Peyer's patch (tissue), 4 donors: ENCODE data around the gene TLR10. TPM values are rescaled to one million over a fixed set of nuclear protein-coding genes. Genes with fewer than 3 reads are reported as not detected.
"Not testable (repeated sequence)": the region's sequence is repeated elsewhere in the genome, so short reads cannot be mapped to it uniquely, and the experiment has no call there.

Source experiments
- DNase-seq, 3 donors: peaks; one replicate each; pipeline ENCODE4 v3.0.0-alpha.2; 2017 to 2019
- H3K27ac ChIP-seq, 4 donors: fragments of 200-600 bp; sonication (generic); one replicate each; pipeline ENCODE4 v1.5.1; 2016 to 2019
- H3K27me3 ChIP-seq, 2 donors: fragments of 200-600 bp; sonication (generic); one replicate each; pipeline ENCODE4 v1.5.1; 2019
- H3K36me3 ChIP-seq, 3 donors: fragments of 200-600 bp; sonication (generic); one replicate each; pipeline ENCODE4 v1.5.1; 2016 to 2019
- H3K4me1 ChIP-seq, 4 donors: fragments of 200-600 bp; sonication (generic); one replicate each; pipeline ENCODE4 v1.5.1; 2016 to 2019
- H3K4me3 ChIP-seq, 4 donors: fragments of 200-600 bp; sonication (generic); 1 replicate in 3 of 4; 2 replicates in 1 of 4; pipeline ENCODE4 v1.5.1; 2016 to 2019; ENCODE audit warnings: mild to moderate bottlenecking in 1 of 4
- H3K9me3 ChIP-seq, 4 donors: fragments of 200-600 bp; sonication (generic); one replicate each; pipeline ENCODE4 v1.5.1; 2016 to 2019; ENCODE audit warnings: mild to moderate bottlenecking in 1 of 4
- POLR2A ChIP-seq, 2 donors: fragments of 450-650 bp; IDR thresholded peaks; one replicate each; pipeline ENCODE4 v1.5.1; 2017; ENCODE audit warnings: antibody characterized with exemption in 2 of 2, mild to moderate bottlenecking in 2 of 2, moderate library complexity in 2 of 2
- total RNA-seq, 4 donors: library from RNA; depleted of rRNA; stranded (reverse); fragments of >200 nt; gene quantifications; one replicate each; pipeline ENCODE4 v1.1.0, GENCODE V29; 2016
- TF ChIP-seq, protein P1 (sequence below), 6 experiments: fragments of 450-650 bp in 4 of 6; fragments of 200-600 bp in 2 of 6; sonication (generic) in 1 of 6; IDR thresholded peaks; one replicate each; pipeline ENCODE4 v1.5.1; 2017 to 2019; ENCODE audit warnings: antibody characterized with exemption in 6 of 6, mild to moderate bottlenecking in 3 of 6, moderate library complexity in 1 of 6

Gene TLR10
- total RNA-seq, 4 donors from 2014 or later = 2.0 to 37.1 TPM; not detected in 2

DNA sequence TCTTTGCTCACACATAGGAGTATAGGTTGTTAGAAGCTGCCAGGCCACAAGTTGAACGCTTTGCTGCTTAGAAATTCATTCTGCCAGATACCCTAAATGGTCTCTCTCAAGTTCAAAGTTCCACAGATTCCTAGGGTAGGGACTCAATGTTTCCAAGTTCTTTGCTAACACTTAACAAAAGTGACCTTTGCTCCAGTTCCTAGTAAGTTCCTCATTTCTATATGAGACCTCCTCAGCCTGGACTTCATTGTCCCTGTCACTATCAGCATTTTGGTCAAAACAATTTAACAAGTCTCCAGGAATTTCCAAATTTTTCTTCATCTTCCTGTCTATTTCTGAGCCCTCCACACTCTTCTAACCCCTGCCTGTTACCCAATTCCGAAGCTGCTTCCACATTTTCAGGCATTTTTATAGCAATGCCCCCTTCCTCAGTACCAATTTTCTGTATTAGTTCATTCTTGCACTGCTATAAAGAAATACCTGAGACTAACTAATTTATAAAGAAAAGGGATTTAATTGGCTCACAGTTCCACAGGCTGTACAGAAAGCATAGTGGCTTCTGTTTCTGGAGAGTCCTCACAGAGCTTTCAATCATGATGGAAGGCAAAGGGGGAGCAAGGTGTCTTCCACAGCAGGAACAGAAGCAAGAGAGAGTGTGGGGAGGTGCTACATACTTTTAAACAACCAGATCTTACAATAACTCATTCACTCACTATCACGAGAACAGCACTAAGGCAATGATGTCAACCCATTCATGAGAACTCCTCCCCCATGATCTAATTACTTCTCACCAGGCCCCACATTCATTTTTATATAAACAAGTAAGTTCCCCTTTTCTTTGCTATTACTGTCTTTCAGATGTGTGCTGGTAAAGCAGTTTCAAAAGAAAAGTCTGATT, 33.3 kb upstream of the TLR10 start:
- Histone ChIP-seq H3K4me1 (peaks cover 0 to 2% (median 0%) of the 10 kb centered on the region in 4 donors), H3K27me3 (no peaks in the 10 kb centered on the region), H3K36me3 (no peaks in the 10 kb centered on the region), H3K9me3 (peaks cover 0 to 4% (median 0%) of the 10 kb centered on the region in 4 donors), H3K27ac (peak overlapping the region in 3 of 4 donors; percentile 56 to 73 (median 64)), H3K4me3 (no peak overlapping the region)
- TF ChIP-seq, protein P1, sequence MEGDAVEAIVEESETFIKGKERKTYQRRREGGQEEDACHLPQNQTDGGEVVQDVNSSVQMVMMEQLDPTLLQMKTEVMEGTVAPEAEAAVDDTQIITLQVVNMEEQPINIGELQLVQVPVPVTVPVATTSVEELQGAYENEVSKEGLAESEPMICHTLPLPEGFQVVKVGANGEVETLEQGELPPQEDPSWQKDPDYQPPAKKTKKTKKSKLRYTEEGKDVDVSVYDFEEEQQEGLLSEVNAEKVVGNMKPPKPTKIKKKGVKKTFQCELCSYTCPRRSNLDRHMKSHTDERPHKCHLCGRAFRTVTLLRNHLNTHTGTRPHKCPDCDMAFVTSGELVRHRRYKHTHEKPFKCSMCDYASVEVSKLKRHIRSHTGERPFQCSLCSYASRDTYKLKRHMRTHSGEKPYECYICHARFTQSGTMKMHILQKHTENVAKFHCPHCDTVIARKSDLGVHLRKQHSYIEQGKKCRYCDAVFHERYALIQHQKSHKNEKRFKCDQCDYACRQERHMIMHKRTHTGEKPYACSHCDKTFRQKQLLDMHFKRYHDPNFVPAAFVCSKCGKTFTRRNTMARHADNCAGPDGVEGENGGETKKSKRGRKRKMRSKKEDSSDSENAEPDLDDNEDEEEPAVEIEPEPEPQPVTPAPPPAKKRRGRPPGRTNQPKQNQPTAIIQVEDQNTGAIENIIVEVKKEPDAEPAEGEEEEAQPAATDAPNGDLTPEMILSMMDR (IDR thresholded peaks at IDR 0.05) = no peak
- no peak for TF ChIP-seq POLR2A (IDR thresholded peaks at IDR 0.05)
- DNase-seq = no peak

DNA sequence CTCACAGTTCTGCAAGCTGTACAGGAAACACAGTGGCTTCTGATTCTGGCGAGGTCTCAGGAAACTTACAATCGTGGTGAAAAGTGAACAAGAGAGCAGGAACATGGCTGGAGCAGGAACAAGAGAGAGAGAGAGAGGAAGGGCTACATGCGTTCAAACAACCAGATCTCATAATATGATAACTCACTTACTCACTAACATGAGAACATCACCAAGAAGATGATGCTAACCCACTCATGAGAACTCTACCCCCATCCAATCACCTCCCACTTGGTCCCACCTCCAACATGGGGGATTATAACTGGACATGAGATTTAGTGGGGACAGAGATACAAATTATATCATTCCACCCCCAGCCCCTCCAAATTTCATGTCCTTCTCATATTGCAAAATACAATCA, 31.6 kb upstream of the TLR10 start:
- peaks cover 0 to 4% (median 0%) of the 10 kb centered on the region in 4 donors for H3K9me3 ChIP-seq
- no peak overlapping the region for H3K4me3 ChIP-seq
- peaks cover 0 to 2% (median 0%) of the 10 kb centered on the region in 4 donors for H3K4me1 ChIP-seq
- no peak for TF ChIP-seq POLR2A (IDR thresholded peaks at IDR 0.05)
- TF ChIP-seq, protein P1 (IDR thresholded peaks at IDR 0.05) = no peak
- peak overlapping the region in 1 of 4 donors; percentile 64 for H3K27ac ChIP-seq
- no peaks in the 10 kb centered on the region for H3K27me3 ChIP-seq
- H3K36me3 ChIP-seq = no peaks in the 10 kb centered on the region
- no peak for DNase-seq

DNA sequence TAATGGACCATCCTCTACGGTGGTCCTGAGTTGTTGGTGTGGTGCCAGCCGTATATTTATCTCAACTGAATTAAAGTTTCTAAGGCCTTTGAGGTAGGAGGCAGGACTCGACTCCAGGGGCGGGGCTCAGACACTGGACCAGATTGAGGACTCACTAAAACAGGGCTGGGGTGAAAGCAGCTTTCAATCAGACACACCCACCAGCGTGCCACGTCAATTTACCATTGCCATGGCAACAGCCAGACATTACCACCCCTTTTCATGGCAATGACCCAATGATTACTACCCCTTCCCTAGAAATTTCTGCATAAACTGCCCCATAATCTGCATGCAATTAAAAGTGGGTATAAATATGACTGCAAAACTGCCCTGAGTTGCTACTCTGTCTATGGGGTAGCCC, 28.5 kb upstream of the TLR10 start:
- H3K4me1 ChIP-seq = peaks cover 0 to 2% (median 0%) of the 10 kb centered on the region in 4 donors
- no peaks in the 10 kb centered on the region for H3K27me3 ChIP-seq
- no peak overlapping the region for H3K4me3 ChIP-seq
- TF ChIP-seq POLR2A (IDR thresholded peaks at IDR 0.05) = no peak
- TF ChIP-seq, protein P1 (IDR thresholded peaks at IDR 0.05) = no peak
- H3K27ac ChIP-seq = no peak overlapping the region
- DNase-seq = no peak
- no peaks in the 10 kb centered on the region for H3K36me3 ChIP-seq
- H3K9me3 ChIP-seq = peaks cover 0 to 4% (median 0%) of the 10 kb centered on the region in 4 donors

DNA sequence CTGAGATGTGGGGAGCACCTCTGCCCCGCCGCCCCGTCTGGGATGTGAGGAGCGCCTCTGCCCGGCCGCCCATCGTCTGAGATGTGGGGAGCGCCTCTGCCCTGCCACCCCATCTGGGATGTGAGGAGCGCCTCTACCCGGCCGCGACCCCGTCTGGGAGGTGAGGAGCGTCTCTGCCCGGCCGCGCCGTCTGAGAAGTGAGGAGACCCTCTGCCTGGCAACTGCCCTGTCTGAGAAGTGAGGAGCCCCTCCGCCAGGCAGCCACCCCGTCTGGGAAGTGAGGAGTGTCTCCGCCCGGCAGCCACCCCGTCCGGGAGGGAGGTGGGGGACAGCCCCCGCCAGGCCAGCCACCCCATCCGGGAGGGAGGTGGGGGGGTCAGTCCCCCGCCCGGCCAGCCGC, 24.7 kb upstream of the TLR10 start:
- H3K27ac ChIP-seq, DNase-seq, H3K27me3 ChIP-seq, H3K9me3 ChIP-seq, H3K4me3 ChIP-seq, H3K36me3 ChIP-seq: not testable (repeated sequence)
- peaks cover 0 to 10% (median 5%) of the 10 kb centered on the region in 4 donors for H3K4me1 ChIP-seq

DNA sequence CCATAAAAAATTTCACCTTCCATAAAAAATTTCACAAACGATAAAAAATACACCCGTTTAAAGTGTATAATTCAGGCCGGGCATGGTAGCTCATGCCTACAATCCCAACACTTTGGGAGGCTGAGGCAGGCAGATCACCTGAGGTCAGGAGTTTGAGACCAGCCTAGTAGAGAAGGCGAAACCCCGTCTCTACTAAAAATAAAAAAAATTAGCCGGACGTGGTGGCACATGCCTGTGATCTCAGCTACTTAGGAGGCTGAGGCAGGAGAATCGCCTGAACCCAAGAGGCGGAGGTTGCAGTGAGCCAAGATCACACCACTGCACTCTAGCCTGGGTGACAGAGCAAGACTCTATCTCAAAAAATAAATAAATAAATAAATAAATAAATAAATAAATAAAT, 23.5 kb upstream of the TLR10 start:
- H3K27ac ChIP-seq = peak overlapping the region in 3 of 4 donors; percentile 66 to 81 (median 69)
- not testable (repeated sequence) for H3K27me3 ChIP-seq, H3K4me3 ChIP-seq, H3K36me3 ChIP-seq, DNase-seq, H3K9me3 ChIP-seq
- H3K4me1 ChIP-seq = peaks cover 0 to 10% (median 5%) of the 10 kb centered on the region in 4 donors

DNA sequence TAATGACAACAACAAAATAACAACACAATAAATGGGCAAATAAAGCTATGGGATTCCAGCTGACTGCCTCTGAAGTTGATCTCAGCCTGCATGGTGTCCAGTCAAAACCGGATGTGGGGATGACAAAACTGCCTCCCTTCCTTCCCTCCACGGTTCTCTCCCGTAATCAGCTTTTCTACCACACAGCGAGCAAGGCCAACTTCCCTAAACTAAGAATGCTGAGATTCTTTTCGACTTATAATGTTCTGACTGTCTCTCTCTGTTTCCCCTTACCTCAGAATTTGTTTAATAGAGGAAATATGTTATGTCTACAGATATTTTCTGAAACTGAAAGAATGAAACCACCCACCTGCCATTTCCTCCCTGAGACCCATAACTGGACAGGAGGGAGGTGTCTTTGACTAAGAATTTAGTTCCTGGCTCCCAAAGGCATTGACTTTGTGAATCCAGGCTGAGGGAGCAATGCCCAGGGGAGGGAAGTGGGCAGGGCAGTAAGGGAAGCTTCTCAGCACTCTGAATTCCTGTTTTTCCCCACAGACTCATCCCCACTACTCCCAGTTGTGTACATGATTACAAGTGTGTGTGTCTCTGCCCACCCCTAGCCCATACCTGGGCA, 22.8 kb upstream of the TLR10 start:
- Histone ChIP-seq H3K27ac (peak overlapping the region; percentile 66 to 81 (median 68)), H3K9me3 (peaks cover 0 to 10% (median 0%) of the 10 kb centered on the region in 4 donors), H3K27me3 (no peaks in the 10 kb centered on the region), H3K4me1 (peaks cover 0 to 10% (median 5%) of the 10 kb centered on the region in 4 donors), H3K4me3 (peak overlapping the region in 2 of 4 donors; percentile 12 to 23), H3K36me3 (no peaks in the 10 kb centered on the region)
- peak in 2 of 3 donors; percentile 70 to 79 for DNase-seq
- TF ChIP-seq POLR2A (IDR thresholded peaks at IDR 0.05) = no peak
- TF ChIP-seq, protein P1 (IDR thresholded peaks at IDR 0.05) = no peak
